ENCODE data around the gene FBXL15.

The FBXL15 gene

DNA sequence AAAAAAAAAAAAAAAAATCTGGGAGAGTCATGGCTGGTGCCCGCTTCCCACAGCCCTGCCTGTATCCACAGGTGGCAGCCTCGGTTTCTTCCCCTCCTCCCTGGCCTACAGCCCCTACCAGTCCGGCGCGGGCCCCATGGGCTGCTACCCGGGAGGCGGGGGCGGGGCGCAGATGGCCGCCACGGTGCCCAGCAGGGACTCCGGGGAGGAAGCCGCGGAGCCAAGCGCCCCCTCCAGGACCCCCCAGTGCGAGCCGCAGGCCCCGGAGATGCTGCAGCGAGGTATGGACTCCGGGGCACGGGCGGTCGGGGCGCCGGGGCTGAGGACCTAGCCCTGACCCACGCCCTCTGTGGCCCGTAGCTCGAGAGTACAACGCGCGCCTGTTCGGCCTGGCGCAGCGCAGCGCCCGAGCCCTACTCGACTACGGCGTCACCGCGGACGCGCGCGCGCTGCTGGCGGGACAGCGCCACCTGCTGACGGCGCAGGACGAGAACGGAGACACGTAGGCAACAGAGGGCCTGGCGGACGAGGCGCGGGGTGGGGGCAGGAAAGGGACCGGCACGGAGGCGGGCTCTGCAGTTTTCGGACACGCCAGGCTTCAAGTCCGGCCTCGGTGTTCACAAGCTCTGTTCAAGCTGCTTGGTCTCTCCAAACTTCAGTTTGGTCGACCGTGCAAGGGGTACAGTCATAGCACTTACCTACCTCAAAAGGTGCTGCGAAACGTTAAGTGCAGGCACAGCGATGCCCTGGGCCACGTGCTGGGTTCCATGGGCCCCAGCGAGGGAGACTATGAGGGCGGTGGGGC is 21.2 kb upstream of the FBXL15 start:
- Histone ChIP-seq H3K36me3 (ENCODE audit: insufficient read depth, low read length) (peaks cover 61% of the 10 kb centered on the region), H3K27ac (ENCODE audit: low read depth, low read length) (peak overlapping the region; percentile 71), H3K9me3 (ENCODE audit: low read length) (no peaks in the 10 kb centered on the region), H3K27me3 (ENCODE audit: control insufficient read depth in 1 of 2, insufficient read depth in 2 of 2, low read length in 2 of 2) (no peaks in the 10 kb centered on the region), H3K4me3 (ENCODE audit: low read depth in 1 of 2, low read length in 2 of 2) (peak overlapping the region; percentile 42 to 65), H3K4me1 (ENCODE audit: insufficient read depth, low read length) (peaks cover 58% of the 10 kb centered on the region), H3K9ac (ENCODE audit: low read length) (peak overlapping the region; percentile 75)

GRCh38 chr10:102400076-102400475 is 20.6 kb upstream of the FBXL15 start:
- Histone ChIP-seq H3K9me3 (ENCODE audit: low read length) (no peaks in the 10 kb centered on the region), H3K36me3 (ENCODE audit: insufficient read depth, low read length) (peaks cover 68% of the 10 kb centered on the region), H3K4me3 (ENCODE audit: low read depth in 1 of 2, low read length in 2 of 2) (peak overlapping the region; percentile 42 to 65), H3K27me3 (ENCODE audit: control insufficient read depth in 1 of 2, insufficient read depth in 2 of 2, low read length in 2 of 2) (no peaks in the 10 kb centered on the region), H3K9ac (ENCODE audit: low read length) (peak overlapping the region; percentile 75), H3K4me1 (ENCODE audit: insufficient read depth, low read length) (peaks cover 61% of the 10 kb centered on the region), H3K27ac (ENCODE audit: low read depth, low read length) (peak overlapping the region; percentile 71)

DNA sequence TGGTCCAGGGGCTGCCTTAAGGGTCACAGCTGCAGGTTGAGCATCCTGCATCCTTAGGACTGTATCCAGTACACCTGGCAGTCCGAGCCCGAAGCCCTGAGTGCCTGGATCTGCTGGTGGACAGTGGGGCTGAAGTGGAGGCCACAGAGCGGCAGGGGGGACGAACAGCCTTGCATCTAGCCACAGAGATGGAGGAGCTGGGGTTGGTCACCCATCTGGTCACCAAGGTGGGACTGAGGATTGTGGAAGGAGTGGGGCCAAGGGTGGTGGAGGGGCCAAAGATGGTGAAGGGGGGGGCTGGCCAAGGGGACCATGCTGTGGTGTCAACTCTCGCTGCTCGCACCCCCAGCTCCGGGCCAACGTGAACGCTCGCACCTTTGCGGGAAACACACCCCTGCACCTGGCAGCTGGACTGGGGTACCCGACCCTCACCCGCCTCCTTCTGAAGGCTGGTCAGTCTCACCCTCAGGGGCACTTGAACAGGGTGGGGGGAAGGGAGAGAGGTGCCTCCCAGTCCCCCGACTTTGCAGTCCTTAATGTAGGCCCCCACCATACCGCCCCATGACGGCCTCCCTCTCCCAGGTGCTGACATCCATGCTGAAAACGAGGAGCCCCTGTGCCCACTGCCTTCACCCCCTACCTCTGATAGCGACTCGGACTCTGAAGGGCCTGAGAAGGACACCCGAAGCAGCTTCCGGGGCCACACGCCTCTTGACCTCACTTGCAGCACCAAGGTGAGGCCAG is 19.9 kb upstream of the FBXL15 start:
- peak overlapping the region; percentile 71 for H3K27ac ChIP-seq (ENCODE audit: low read depth, low read length)
- peaks cover 68% of the 10 kb centered on the region for H3K36me3 ChIP-seq (ENCODE audit: insufficient read depth, low read length)
- no peak overlapping the region for H3K4me3 ChIP-seq (ENCODE audit: low read depth in 1 of 2, low read length in 2 of 2)
- H3K4me1 ChIP-seq (ENCODE audit: insufficient read depth, low read length): peaks cover 68% of the 10 kb centered on the region
- H3K9ac ChIP-seq (ENCODE audit: low read length): no peak overlapping the region
- no peaks in the 10 kb centered on the region for H3K27me3 ChIP-seq (ENCODE audit: control insufficient read depth in 1 of 2, insufficient read depth in 2 of 2, low read length in 2 of 2)
- no peaks in the 10 kb centered on the region for H3K9me3 ChIP-seq (ENCODE audit: low read length)

GRCh38 chr10:102401342-102401654 is 19.3 kb upstream of the FBXL15 start:
- H3K9ac ChIP-seq (ENCODE audit: low read length): peak overlapping the region; percentile 26
- peaks cover 68% of the 10 kb centered on the region for H3K36me3 ChIP-seq (ENCODE audit: insufficient read depth, low read length)

DNA sequence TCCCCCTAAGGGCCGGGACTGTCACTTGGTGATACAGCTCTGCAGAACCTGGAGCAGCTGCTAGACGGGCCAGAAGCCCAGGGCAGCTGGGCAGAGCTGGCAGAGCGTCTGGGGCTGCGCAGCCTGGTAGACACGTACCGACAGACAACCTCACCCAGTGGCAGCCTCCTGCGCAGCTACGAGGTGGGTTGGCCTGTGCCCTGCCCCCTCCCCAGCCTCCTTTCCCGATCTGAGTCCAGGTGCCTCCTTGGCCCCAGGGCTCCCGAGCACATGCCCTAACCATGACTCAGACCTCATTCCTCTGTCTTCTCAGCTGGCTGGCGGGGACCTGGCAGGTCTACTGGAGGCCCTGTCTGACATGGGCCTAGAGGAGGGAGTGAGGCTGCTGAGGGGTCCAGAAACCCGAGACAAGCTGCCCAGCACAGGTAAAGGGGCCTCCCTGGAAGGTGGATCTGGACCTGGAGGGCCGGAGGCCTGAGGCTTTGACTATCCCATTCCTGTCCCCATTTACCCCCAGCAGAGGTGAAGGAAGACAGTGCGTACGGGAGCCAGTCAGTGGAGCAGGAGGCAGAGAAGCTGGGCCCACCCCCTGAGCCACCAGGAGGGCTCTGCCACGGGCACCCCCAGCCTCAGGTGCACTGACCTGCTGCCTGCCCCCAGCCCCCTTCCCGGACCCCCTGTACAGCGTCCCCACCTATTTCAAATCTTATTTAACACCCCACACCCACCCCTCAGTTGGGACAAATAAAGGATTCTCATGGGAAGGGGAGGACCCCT is 18.7 kb upstream of the FBXL15 start:
- peak overlapping the region; percentile 26 for H3K9ac ChIP-seq (ENCODE audit: low read length)

More at GRCh38 chr10:102401342-102401654, 19.3 kb upstream of the FBXL15 start:
- Histone ChIP-seq H3K27ac (ENCODE audit: low read depth, low read length) (peak overlapping the region; percentile 71), H3K27me3 (ENCODE audit: control insufficient read depth in 1 of 2, insufficient read depth in 2 of 2, low read length in 2 of 2) (no peaks in the 10 kb centered on the region), H3K4me3 (ENCODE audit: low read depth in 1 of 2, low read length in 2 of 2) (no peak overlapping the region), H3K4me1 (ENCODE audit: insufficient read depth, low read length) (peaks cover 71% of the 10 kb centered on the region), H3K9me3 (ENCODE audit: low read length) (no peaks in the 10 kb centered on the region)

GRCh38 chr10:102402512-102402896 is 18.1 kb upstream of the FBXL15 start:
- Histone ChIP-seq H3K36me3 (ENCODE audit: insufficient read depth, low read length) (peaks cover 60% of the 10 kb centered on the region), H3K4me1 (ENCODE audit: insufficient read depth, low read length) (peaks cover 65% of the 10 kb centered on the region), H3K4me3 (ENCODE audit: low read depth in 1 of 2, low read length in 2 of 2) (no peak overlapping the region), H3K9me3 (ENCODE audit: low read length) (no peaks in the 10 kb centered on the region), H3K27ac (ENCODE audit: low read depth, low read length) (peak overlapping the region; percentile 71), H3K27me3 (ENCODE audit: control insufficient read depth in 1 of 2, insufficient read depth in 2 of 2, low read length in 2 of 2) (no peaks in the 10 kb centered on the region), H3K9ac (ENCODE audit: low read length) (peak overlapping the region; percentile 26)

More for the DNA sequence above, 18.7 kb upstream of the FBXL15 start:
- Histone ChIP-seq H3K27me3 (ENCODE audit: control insufficient read depth in 1 of 2, insufficient read depth in 2 of 2, low read length in 2 of 2) (no peaks in the 10 kb centered on the region), H3K4me1 (ENCODE audit: insufficient read depth, low read length) (peaks cover 67% of the 10 kb centered on the region), H3K27ac (ENCODE audit: low read depth, low read length) (peak overlapping the region; percentile 71), H3K4me3 (ENCODE audit: low read depth in 1 of 2, low read length in 2 of 2) (no peak overlapping the region), H3K9me3 (ENCODE audit: low read length) (no peaks in the 10 kb centered on the region), H3K36me3 (ENCODE audit: insufficient read depth, low read length) (peaks cover 64% of the 10 kb centered on the region)

DNA sequence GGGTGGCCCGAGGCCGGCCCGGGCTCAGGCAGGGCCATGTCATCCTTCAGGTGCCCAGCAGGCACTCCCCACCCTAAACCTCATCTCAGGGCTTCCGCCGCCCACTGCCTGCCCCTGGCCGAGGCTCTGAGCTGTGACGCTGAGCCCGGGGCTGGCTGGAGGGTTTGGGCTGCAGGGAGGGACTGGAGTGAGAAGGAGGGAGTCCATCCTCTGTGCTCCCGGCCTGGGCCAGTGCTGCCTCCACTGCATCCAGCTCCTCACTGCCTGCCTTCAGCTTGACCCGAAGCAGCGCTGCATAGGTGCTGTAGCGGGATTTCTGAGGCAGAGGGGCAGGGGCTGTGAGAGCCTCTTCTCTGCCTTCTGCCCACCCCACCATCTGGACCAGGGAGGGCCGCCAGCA is 17.5 kb upstream of the FBXL15 start:
- peak overlapping the region; percentile 71 for H3K27ac ChIP-seq (ENCODE audit: low read depth, low read length)
- H3K27me3 ChIP-seq (ENCODE audit: control insufficient read depth in 1 of 2, insufficient read depth in 2 of 2, low read length in 2 of 2): peaks cover 0 to 5% of the 10 kb centered on the region in 2 donors
- peaks cover 54% of the 10 kb centered on the region for H3K36me3 ChIP-seq (ENCODE audit: insufficient read depth, low read length)
- H3K9ac ChIP-seq (ENCODE audit: low read length): peak overlapping the region; percentile 34
- H3K4me3 ChIP-seq (ENCODE audit: low read depth in 1 of 2, low read length in 2 of 2): no peak overlapping the region
- no peaks in the 10 kb centered on the region for H3K9me3 ChIP-seq (ENCODE audit: low read length)
- peaks cover 63% of the 10 kb centered on the region for H3K4me1 ChIP-seq (ENCODE audit: insufficient read depth, low read length)

DNA sequence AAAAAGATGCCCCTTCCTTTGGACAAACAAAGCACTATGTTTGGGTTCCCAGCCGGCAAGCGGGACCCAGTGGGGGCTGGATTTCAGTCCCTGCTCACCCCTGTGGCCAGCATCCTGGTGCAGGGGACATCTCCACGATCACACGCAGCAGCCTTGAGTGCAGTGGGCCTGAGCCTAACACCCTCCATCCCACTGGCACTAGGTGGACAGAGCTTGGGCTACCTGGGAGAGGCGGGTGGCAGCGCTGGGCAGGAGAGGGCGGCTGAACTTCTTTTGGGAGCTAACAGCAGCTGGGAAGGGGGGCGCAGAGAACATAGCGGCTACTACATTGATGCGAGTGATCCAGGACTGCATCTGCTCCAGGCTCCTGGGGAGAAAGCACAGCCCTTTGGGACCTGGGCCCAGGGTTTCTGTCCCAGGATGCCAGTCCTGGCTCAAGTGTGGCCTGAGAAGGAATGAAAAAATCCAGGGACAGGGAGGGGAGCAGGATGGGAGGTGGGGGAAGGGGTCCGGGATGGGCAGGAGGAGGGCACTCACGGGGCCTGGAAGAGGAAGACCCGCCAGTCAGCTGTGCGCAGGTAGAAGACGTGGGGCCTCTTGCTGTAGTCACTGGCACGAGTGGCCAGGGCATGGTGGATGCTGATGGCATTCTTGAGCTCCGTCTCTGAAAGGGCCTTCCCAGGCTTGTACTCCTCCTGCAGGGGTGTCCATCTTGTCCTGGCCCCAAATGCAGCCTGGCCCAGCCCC is 16.1 kb upstream of the FBXL15 start:
- H3K9ac ChIP-seq (ENCODE audit: low read length): peak overlapping the region; percentile 30
- peaks cover 60% of the 10 kb centered on the region for H3K4me1 ChIP-seq (ENCODE audit: insufficient read depth, low read length)
- H3K27ac ChIP-seq (ENCODE audit: low read depth, low read length): peak overlapping the region; percentile 71
- peaks cover 49% of the 10 kb centered on the region for H3K36me3 ChIP-seq (ENCODE audit: insufficient read depth, low read length)
- H3K9me3 ChIP-seq (ENCODE audit: low read length): no peaks in the 10 kb centered on the region
- H3K27me3 ChIP-seq (ENCODE audit: control insufficient read depth in 1 of 2, insufficient read depth in 2 of 2, low read length in 2 of 2): peaks cover 0 to 14% of the 10 kb centered on the region in 2 donors
- H3K4me3 ChIP-seq (ENCODE audit: low read depth in 1 of 2, low read length in 2 of 2): no peak overlapping the region

- H3K9me3 ChIP-seq (ENCODE audit: low read length): no peaks in the 10 kb centered on the region
- peaks cover 45% of the 10 kb centered on the region for H3K36me3 ChIP-seq (ENCODE audit: insufficient read depth, low read length)
- H3K4me3 ChIP-seq (ENCODE audit: low read depth in 1 of 2, low read length in 2 of 2): no peak overlapping the region
- H3K9ac ChIP-seq (ENCODE audit: low read length): peak overlapping the region; percentile 30
- peaks cover 60% of the 10 kb centered on the region for H3K4me1 ChIP-seq (ENCODE audit: insufficient read depth, low read length)
- H3K27ac ChIP-seq (ENCODE audit: low read depth, low read length): peak overlapping the region; percentile 71
- peaks cover 5 to 21% of the 10 kb centered on the region in 2 donors for H3K27me3 ChIP-seq (ENCODE audit: control insufficient read depth in 1 of 2, insufficient read depth in 2 of 2, low read length in 2 of 2)
These were observed 15.5 kb upstream of the FBXL15 start for GRCh38 chr10:102405108-102405571.

- peaks cover 58% of the 10 kb centered on the region for H3K4me1 ChIP-seq (ENCODE audit: insufficient read depth, low read length)
- peak overlapping the region; percentile 21 for H3K9ac ChIP-seq (ENCODE audit: low read length)
- peaks cover 40% of the 10 kb centered on the region for H3K36me3 ChIP-seq (ENCODE audit: insufficient read depth, low read length)
- no peak overlapping the region for H3K4me3 ChIP-seq (ENCODE audit: low read depth in 1 of 2, low read length in 2 of 2)
- peak overlapping the region; percentile 71 for H3K27ac ChIP-seq (ENCODE audit: low read depth, low read length)
- H3K9me3 ChIP-seq (ENCODE audit: low read length): no peaks in the 10 kb centered on the region
- peaks cover 6 to 25% of the 10 kb centered on the region in 2 donors for H3K27me3 ChIP-seq (ENCODE audit: control insufficient read depth in 1 of 2, insufficient read depth in 2 of 2, low read length in 2 of 2)
These were observed 15.0 kb upstream of the FBXL15 start for GRCh38 chr10:102405632-102406031.

Measured in muscle layer of colon (tissue), 2 donors.